Glutamatergic neuron (in vitro differentiated cells): ENCODE measurements around the gene PHF13. TPM values are rescaled to one million over a fixed set of nuclear protein-coding genes. Genes with fewer than 3 reads are reported as not detected.
"Not testable (repeated sequence)": the region's sequence is repeated elsewhere in the genome, so short reads cannot be mapped to it uniquely, and the experiment has no call there.

Experiments
- DNase-seq: peaks from one replicate; pipeline ENCODE4 v3.0.0; 2022
- H3K27ac Mint-ChIP-seq: one replicate; pipeline ENCODE4 v1.8.0; 2020; ENCODE audit warnings: mild to moderate bottlenecking, mixed read lengths, inconsistent platforms; ENCODE audit not compliant: unreplicated experiment
- H3K27me3 Mint-ChIP-seq: one replicate; pipeline ENCODE4 v1.8.0; 2020; ENCODE audit warnings: mild to moderate bottlenecking, moderate library complexity, mixed read lengths, inconsistent platforms; ENCODE audit not compliant: unreplicated experiment
- H3K36me3 Mint-ChIP-seq: one replicate; pipeline ENCODE4 v1.8.0; 2020; ENCODE audit warnings: mild to moderate bottlenecking, mixed read lengths, inconsistent platforms; ENCODE audit not compliant: unreplicated experiment
- H3K4me1 Mint-ChIP-seq: one replicate; pipeline ENCODE4 v1.8.0; 2020; ENCODE audit warnings: mild to moderate bottlenecking, low read depth, mixed read lengths, inconsistent platforms; ENCODE audit not compliant: unreplicated experiment
- H3K4me3 Mint-ChIP-seq: one replicate; pipeline ENCODE4 v1.8.0; 2020; ENCODE audit warnings: mild to moderate bottlenecking, mixed read lengths, inconsistent platforms; ENCODE audit not compliant: unreplicated experiment
- H3K9me3 Mint-ChIP-seq: one replicate; pipeline ENCODE4 v1.8.0; 2020; ENCODE audit warnings: mild to moderate bottlenecking, moderate library complexity, mixed read lengths, inconsistent platforms; ENCODE audit not compliant: unreplicated experiment
- total RNA-seq: library from RNA; stranded (reverse); fragmentation: NEBNext Ultra II Directional; extraction: Animal tissue kit (Norgen Biotek cat#: 25700); gene quantifications from one replicate; pipeline ENCODE4 v1.2.1, GENCODE V29; 2021; ENCODE audit not compliant: unreplicated experiment
- TF ChIP-seq, protein P1 (sequence below): fragments of 200-600 bp; sonication (generic); IDR thresholded peaks from one replicate; pipeline ENCODE4 v1.5.0; 2021; ENCODE audit not compliant: partially characterized antibody, unreplicated experiment

The PHF13 gene
- total RNA-seq, 1 donor from 2014 or later, result 13.2 TPM

GRCh38 chr1:6637770-6638169 is 24.2 kb downstream of the PHF13 start:
- no peak overlapping the region for H3K27ac Mint-ChIP-seq
- no peak for DNase-seq
- H3K36me3 Mint-ChIP-seq, result peaks cover 6% of the 10 kb centered on the region
- TF ChIP-seq, protein P1, sequence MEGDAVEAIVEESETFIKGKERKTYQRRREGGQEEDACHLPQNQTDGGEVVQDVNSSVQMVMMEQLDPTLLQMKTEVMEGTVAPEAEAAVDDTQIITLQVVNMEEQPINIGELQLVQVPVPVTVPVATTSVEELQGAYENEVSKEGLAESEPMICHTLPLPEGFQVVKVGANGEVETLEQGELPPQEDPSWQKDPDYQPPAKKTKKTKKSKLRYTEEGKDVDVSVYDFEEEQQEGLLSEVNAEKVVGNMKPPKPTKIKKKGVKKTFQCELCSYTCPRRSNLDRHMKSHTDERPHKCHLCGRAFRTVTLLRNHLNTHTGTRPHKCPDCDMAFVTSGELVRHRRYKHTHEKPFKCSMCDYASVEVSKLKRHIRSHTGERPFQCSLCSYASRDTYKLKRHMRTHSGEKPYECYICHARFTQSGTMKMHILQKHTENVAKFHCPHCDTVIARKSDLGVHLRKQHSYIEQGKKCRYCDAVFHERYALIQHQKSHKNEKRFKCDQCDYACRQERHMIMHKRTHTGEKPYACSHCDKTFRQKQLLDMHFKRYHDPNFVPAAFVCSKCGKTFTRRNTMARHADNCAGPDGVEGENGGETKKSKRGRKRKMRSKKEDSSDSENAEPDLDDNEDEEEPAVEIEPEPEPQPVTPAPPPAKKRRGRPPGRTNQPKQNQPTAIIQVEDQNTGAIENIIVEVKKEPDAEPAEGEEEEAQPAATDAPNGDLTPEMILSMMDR, result peak; percentile 33
- H3K27me3 Mint-ChIP-seq, result peaks cover 5% of the 10 kb centered on the region
- H3K4me1 Mint-ChIP-seq, result peaks cover 9% of the 10 kb centered on the region
- H3K9me3 Mint-ChIP-seq, result peaks cover 11% of the 10 kb centered on the region
- H3K4me3 Mint-ChIP-seq, result no peak overlapping the region

GRCh38 chr1:6638226-6638625 is 24.7 kb downstream of the PHF13 start:
- H3K4me1 Mint-ChIP-seq, result peaks cover 11% of the 10 kb centered on the region
- TF ChIP-seq, protein P1, result no peak
- H3K27me3 Mint-ChIP-seq, result peaks cover 2% of the 10 kb centered on the region
- no peak overlapping the region for H3K27ac Mint-ChIP-seq
- peaks cover 9% of the 10 kb centered on the region for H3K36me3 Mint-ChIP-seq
- no peak overlapping the region for H3K4me3 Mint-ChIP-seq
- no peak for DNase-seq
- peaks cover 13% of the 10 kb centered on the region for H3K9me3 Mint-ChIP-seq

DNA sequence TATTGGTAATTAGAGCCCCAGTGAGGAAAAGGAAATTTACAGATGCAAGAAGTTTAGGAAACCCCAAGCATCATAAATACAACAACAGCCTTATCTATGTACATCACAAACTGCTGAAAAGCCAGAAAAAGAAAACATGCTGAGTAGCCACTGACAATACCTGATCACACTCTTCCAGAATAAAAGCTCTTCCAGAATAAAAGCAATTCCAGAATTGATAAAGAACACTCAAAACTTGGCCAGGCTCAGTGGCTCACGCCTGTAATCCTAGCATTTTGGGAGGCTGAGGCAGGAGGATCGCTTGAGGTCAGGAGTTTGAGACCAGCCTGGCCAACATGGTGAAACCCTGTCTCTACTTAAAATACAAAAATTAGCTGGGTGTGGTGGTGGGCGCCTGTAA is 27.3 kb downstream of the PHF13 start:
- not testable (repeated sequence) for H3K36me3 Mint-ChIP-seq, DNase-seq, H3K4me1 Mint-ChIP-seq, H3K4me3 Mint-ChIP-seq, H3K27ac Mint-ChIP-seq, H3K9me3 Mint-ChIP-seq, H3K27me3 Mint-ChIP-seq

DNA sequence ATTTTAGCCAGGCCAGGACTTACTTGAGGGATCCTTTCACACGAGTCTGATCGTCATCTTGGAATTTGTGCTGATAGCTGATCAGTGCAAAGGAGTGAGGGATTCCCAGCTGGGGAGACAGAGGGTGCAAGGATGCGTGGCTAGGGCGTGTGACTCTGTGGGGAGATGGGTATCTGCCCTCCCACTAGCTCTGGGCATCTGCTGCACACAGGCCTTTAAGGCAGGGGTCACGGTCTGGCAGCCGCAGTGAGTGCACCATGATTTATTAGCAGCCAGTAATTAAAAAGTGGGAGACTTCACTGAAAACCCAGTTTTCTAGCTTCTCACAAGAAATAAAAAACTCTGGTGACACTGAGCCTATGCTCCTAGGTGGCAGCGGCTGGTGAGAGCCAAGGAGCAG is 31.5 kb downstream of the PHF13 start:
- no peak for DNase-seq
- Mint-ChIP-seq H3K4me1 (peaks cover 4% of the 10 kb centered on the region), H3K27ac (no peak overlapping the region), H3K36me3 (peaks cover 9% of the 10 kb centered on the region), H3K4me3 (no peak overlapping the region), H3K9me3 (peaks cover 4% of the 10 kb centered on the region), H3K27me3 (peaks cover 7% of the 10 kb centered on the region)
- TF ChIP-seq, protein P1, result no peak

- peaks cover 7% of the 10 kb centered on the region for H3K27me3 Mint-ChIP-seq
- no peak for DNase-seq
- H3K9me3 Mint-ChIP-seq, result peaks cover 4% of the 10 kb centered on the region
- no peak overlapping the region for H3K27ac Mint-ChIP-seq
- no peak overlapping the region for H3K4me3 Mint-ChIP-seq
- TF ChIP-seq, protein P1, result peak; percentile 76
- peaks cover 9% of the 10 kb centered on the region for H3K36me3 Mint-ChIP-seq
- H3K4me1 Mint-ChIP-seq, result peaks cover 9% of the 10 kb centered on the region
Observed at GRCh38 chr1:6646499-6647148, 33.1 kb downstream of the PHF13 start.
